ENCODE data around the gene TCHP.
"Not testable (repeated sequence)": the region's sequence is repeated elsewhere in the genome, so short reads cannot be mapped to it uniquely, and the experiment has no call there.

Gene TCHP

DNA sequence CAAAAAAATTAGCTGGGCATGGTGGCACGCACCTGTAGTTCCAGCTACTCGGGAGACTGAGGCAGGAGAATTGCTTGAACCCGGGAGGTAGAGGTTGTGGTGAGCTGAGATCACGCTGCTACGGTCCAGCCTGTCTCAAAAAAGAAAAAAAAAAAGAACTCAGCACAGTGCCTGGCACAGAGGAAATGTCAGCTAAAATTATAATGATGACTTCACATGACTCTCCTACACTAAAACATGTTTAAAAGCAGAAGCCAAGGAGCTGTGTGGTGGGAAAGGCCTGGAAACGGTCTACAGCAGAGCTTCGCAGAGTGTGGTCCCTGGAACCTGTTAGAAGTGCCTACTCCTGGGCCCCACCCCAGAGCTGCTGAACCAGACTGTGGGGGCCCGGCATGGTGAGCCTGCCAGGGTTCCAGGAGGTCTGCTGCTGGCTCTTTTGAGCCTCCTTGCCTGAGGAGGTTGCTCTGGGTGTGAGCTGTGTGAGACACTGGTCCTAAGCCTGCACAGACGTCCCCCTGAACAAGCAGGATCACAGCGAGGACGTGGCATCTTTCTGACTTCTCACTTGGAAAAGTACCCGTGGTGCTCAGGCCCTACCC, 28.1 kb downstream of the TCHP start:
- Histone ChIP-seq H3K4me2 (no peak overlapping the region), H3K9me3 (no peaks in the 10 kb centered on the region), H3K36me3 (peaks cover 68% of the 10 kb centered on the region), H3K27ac (no peak overlapping the region), H3K27me3 (no peaks in the 10 kb centered on the region), H4K20me1 (no peaks in the 10 kb centered on the region), H3K4me1 (peaks cover 59% of the 10 kb centered on the region), H3K9ac (no peak overlapping the region), H3K4me3 (no peak overlapping the region)
- no peak for TF ChIP-seq Cebpa-rat (IDR thresholded peaks at IDR 0.05)

DNA sequence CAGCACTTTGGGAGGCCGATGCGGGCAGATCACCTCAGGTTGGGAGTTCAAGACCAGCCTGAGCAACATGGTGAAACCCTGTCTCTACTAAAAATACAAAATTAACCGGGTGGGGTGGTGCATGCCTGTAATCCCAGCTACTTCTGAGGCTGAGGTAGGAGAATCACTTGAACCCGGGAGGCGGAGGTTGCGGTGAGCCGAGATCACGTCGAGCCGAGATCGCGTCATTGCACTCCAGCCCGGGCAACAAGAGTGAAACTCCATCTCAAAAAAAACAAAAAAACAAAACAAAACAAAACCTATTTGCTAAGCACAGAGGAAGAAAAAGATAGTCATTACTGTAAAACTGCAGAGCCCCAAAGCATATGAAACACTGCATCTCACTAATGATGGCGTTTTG, 29.3 kb downstream of the TCHP start:
- not testable (repeated sequence) for H3K9ac ChIP-seq, H4K20me1 ChIP-seq, H3K27me3 ChIP-seq, H3K27ac ChIP-seq, H3K4me3 ChIP-seq, H3K9me3 ChIP-seq, H3K4me2 ChIP-seq
- peaks cover 72% of the 10 kb centered on the region for H3K36me3 ChIP-seq
- H3K4me1 ChIP-seq = peaks cover 64% of the 10 kb centered on the region

- Histone ChIP-seq H3K4me3 (no peak overlapping the region), H3K27ac (no peak overlapping the region), H3K9ac (no peak overlapping the region), H3K4me1 (peaks cover 64% of the 10 kb centered on the region), H3K27me3 (no peaks in the 10 kb centered on the region), H3K9me3 (no peaks in the 10 kb centered on the region), H3K36me3 (peaks cover 81% of the 10 kb centered on the region), H3K4me2 (no peak overlapping the region; the same call in 1 of the 2 replicates), H4K20me1 (no peaks in the 10 kb centered on the region)
- TF ChIP-seq Cebpa-rat (IDR thresholded peaks at IDR 0.05) = no peak
These were observed 30.1 kb downstream of the TCHP start for GRCh38 chr12:109930028-109930800.

GRCh38 chr12:109931143-109931542, 31.1 kb downstream of the TCHP start:
- no peak overlapping the region for H3K4me2 ChIP-seq
- H3K9ac ChIP-seq = 0 out of 2 replicates have a peak overlapping the region, but pooled peaks have one; percentile 41
- no peaks in the 10 kb centered on the region for H3K9me3 ChIP-seq
- H4K20me1 ChIP-seq = no peaks in the 10 kb centered on the region
- no peaks in the 10 kb centered on the region for H3K27me3 ChIP-seq
- H3K27ac ChIP-seq = peak overlapping the region; percentile 35; the same call in 1 of the 2 replicates
- H3K4me1 ChIP-seq = peaks cover 60% of the 10 kb centered on the region
- no peak overlapping the region for H3K4me3 ChIP-seq
- TF ChIP-seq Cebpa-rat (IDR thresholded peaks at IDR 0.05) = no peak
- H3K36me3 ChIP-seq = peaks cover 88% of the 10 kb centered on the region

DNA sequence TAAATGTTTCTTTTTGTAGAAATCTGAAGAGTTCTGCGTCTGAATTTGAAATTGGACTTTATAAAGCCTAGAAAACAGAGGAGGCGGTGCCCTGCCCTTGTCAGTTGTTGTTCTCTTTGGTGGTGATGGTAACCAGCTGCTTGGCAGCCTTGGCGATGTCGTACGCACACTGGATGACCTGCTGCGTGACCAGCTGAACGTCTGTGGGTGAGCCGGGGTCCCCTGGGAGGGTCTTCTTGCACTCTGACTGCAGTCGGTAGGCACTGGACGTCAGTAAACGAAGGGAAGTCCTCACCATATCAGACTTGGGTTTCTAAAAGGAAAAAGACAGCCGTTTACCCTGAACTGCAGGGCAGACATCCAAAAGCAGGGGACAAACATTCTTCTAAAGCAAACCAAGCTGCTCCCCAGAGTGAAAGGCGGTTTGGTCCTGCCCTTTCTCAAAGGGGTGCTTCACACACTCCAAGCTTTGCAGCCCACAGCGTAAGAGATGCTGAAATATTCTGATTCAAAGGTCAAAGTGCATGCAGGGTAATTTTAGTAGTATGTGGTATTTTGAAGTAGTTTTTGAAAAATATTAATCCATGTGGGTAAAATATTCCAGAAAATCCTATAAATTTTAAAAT, 32.9 kb downstream of the TCHP start:
- no peaks in the 10 kb centered on the region for H3K27me3 ChIP-seq
- peaks cover 93% of the 10 kb centered on the region for H3K36me3 ChIP-seq
- peak overlapping the region; percentile 45 for H3K4me2 ChIP-seq
- H3K4me1 ChIP-seq = peaks cover 54% of the 10 kb centered on the region
- 0 out of 2 replicates have a peak overlapping the region, but pooled peaks have one; percentile 4 for H3K9ac ChIP-seq
- 0 out of 2 replicates have a peak overlapping the region, but pooled peaks have one; percentile 2 for H3K27ac ChIP-seq
- TF ChIP-seq Cebpa-rat (IDR thresholded peaks at IDR 0.05) = no peak
- no peaks in the 10 kb centered on the region for H3K9me3 ChIP-seq
- no peak overlapping the region for H3K4me3 ChIP-seq
- H4K20me1 ChIP-seq = no peaks in the 10 kb centered on the region

- peaks cover 60% of the 10 kb centered on the region for H3K4me1 ChIP-seq
- H3K36me3 ChIP-seq = peaks cover 94% of the 10 kb centered on the region
- no peak for TF ChIP-seq Cebpa-rat (IDR thresholded peaks at IDR 0.05)
- no peak overlapping the region for H3K4me3 ChIP-seq
- H3K9ac ChIP-seq = no peak overlapping the region
- no peaks in the 10 kb centered on the region for H4K20me1 ChIP-seq
- H3K27me3 ChIP-seq = no peaks in the 10 kb centered on the region
- no peaks in the 10 kb centered on the region for H3K9me3 ChIP-seq
- H3K4me2 ChIP-seq = peak overlapping the region; percentile 45; the same call in 1 of the 2 replicates
- H3K27ac ChIP-seq = no peak overlapping the region
These were observed 34.0 kb downstream of the TCHP start for GRCh38 chr12:109934026-109934425.

- TF ChIP-seq Cebpa-rat (IDR thresholded peaks at IDR 0.05) = no peak
- no peak overlapping the region for H3K9ac ChIP-seq
- no peaks in the 10 kb centered on the region for H4K20me1 ChIP-seq
- no peaks in the 10 kb centered on the region for H3K27me3 ChIP-seq
- H3K4me3 ChIP-seq = no peak overlapping the region
- H3K4me2 ChIP-seq = no peak overlapping the region
- H3K27ac ChIP-seq = no peak overlapping the region
- peaks cover 67% of the 10 kb centered on the region for H3K36me3 ChIP-seq
- H3K9me3 ChIP-seq = no peaks in the 10 kb centered on the region
- peaks cover 60% of the 10 kb centered on the region for H3K4me1 ChIP-seq
These were observed 37.3 kb downstream of the TCHP start for GRCh38 chr12:109937371-109937770.

DNA sequence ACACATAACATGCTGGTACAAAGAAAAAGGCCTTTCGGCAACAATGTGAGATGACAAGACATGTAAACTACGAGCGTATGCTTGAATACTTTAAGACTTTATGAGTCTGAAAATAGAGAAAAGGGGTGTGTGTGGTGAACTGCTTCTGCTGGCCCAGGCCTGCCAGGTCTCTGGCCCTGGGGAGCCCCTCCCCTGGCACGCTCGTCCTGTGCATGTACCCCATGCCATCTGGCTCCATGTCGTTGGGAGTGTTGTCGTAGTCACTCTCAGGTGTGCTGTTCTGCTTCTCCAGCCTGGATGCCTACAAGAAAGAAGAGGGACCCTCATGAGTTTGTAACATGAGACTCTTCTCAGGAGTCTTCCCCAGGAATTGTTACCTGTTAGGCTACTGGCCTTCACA, 38.9 kb downstream of the TCHP start:
- Histone ChIP-seq H3K4me1 (peaks cover 49% of the 10 kb centered on the region), H3K4me3 (no peak overlapping the region), H3K36me3 (peaks cover 57% of the 10 kb centered on the region), H3K27ac (no peak overlapping the region), H3K9ac (no peak overlapping the region), H4K20me1 (no peaks in the 10 kb centered on the region), H3K4me2 (no peak overlapping the region), H3K27me3 (no peaks in the 10 kb centered on the region), H3K9me3 (no peaks in the 10 kb centered on the region)
- no peak for TF ChIP-seq Cebpa-rat (IDR thresholded peaks at IDR 0.05)

DNA sequence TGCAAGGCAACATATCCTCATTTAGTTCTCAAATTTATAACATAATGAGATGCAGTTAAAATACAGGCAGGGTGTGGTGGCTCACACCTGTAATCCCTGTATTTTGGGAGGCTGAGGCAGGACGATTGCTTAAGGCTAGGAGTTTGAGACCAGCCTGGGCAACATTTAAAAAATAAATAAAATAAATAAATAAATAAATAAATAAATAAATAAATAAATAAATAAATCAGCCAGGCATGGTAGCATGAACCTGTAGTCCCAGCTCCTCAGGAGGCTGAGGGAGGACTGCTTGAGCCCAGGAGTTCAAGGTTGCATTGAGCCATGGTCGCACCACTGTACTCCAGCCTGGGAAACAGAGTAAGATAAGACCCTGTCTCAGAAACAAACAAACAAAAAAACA, 39.4 kb downstream of the TCHP start:
- Histone ChIP-seq H3K4me1 (peaks cover 43% of the 10 kb centered on the region), H3K4me3 (no peak overlapping the region), H4K20me1 (no peaks in the 10 kb centered on the region), H3K4me2 (no peak overlapping the region), H3K36me3 (peaks cover 57% of the 10 kb centered on the region), H3K9ac (no peak overlapping the region), H3K27ac (no peak overlapping the region), H3K27me3 (no peaks in the 10 kb centered on the region), H3K9me3 (no peaks in the 10 kb centered on the region)
- no peak for TF ChIP-seq Cebpa-rat (IDR thresholded peaks at IDR 0.05)

DNA sequence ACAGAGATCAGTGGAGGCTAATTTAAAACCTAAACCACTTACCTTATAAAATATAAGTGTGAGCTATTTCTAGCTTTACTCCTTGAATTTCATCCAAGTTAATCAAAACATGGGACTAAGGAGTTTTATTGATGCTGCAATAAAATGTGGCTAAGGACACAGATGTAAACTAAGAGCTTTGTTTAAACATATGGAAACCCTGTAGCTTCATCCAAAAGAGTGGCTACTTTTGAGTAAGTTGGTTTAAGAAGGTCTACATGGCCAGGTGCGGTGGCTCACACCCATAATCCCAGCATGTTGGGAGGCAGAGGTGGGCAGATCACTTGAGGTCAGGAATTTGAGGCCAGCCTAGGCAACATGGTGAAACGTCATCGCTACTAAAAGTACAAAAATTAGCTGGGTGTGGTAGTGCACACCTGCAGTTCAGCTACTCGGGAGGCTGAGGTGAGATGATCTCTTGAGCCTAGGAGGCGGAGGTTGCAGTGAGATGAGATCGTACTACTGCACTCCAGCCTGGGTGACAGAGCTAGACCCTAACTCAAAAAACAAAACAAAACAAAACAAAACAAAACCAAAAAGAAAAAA, 40.4 kb downstream of the TCHP start:
- no peak overlapping the region for H3K4me2 ChIP-seq
- H3K27ac ChIP-seq = no peak overlapping the region
- TF ChIP-seq Cebpa-rat (IDR thresholded peaks at IDR 0.05) = no peak
- no peaks in the 10 kb centered on the region for H3K27me3 ChIP-seq
- peaks cover 57% of the 10 kb centered on the region for H3K36me3 ChIP-seq
- H3K9me3 ChIP-seq = no peaks in the 10 kb centered on the region
- H3K4me1 ChIP-seq = peaks cover 34% of the 10 kb centered on the region
- H4K20me1 ChIP-seq = no peaks in the 10 kb centered on the region
- H3K9ac ChIP-seq = no peak overlapping the region
- H3K4me3 ChIP-seq = no peak overlapping the region

All from BLaER1 (cell line).